ENCODE results near the gene DPH7. TPM values are rescaled to one million over a fixed set of nuclear protein-coding genes. Genes with fewer than 3 reads are reported as not detected.
"Not testable (repeated sequence)": the region's sequence is repeated elsewhere in the genome, so short reads cannot be mapped to it uniquely, and the experiment has no call there.

The DPH7 gene
- total RNA-seq, 4 donors from 2014 or later: 14.4 to 40.5 (median 29.1) TPM

DNA sequence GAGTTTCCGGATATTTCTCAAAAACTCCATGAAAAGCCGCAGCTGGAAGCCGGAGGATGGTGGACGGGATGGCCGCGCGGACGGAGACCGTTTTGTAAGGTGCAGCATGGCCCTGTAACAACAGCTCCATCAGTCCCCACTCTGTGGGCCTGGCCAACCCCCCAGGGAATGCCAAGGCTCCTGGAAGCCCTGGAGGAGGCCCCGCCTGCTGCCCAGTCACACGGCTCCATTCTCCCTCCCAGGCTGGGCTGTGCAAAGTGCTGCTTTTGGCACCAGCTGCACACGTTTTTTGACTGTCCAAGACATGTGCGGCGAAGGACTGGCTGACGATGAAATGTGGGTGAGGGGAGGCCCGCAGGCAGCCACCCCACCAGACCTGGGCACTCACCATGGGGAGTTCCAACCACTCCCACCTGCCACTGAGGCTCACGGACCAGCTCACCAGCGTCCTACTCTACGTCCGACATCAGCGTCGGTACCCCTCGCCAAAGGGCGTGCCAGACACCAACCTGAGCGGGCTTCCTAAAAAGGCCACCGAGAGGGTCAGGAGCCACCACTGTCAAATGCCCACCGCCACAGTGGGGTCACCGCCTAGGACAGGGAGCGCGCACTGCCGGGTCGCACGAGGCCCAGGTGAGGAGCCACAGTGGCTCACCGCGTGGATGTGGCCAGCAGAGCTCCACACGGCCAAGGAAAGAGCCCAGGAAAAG, 55.8 kb downstream of the DPH7 start:
- TF ChIP-seq, protein P1, sequence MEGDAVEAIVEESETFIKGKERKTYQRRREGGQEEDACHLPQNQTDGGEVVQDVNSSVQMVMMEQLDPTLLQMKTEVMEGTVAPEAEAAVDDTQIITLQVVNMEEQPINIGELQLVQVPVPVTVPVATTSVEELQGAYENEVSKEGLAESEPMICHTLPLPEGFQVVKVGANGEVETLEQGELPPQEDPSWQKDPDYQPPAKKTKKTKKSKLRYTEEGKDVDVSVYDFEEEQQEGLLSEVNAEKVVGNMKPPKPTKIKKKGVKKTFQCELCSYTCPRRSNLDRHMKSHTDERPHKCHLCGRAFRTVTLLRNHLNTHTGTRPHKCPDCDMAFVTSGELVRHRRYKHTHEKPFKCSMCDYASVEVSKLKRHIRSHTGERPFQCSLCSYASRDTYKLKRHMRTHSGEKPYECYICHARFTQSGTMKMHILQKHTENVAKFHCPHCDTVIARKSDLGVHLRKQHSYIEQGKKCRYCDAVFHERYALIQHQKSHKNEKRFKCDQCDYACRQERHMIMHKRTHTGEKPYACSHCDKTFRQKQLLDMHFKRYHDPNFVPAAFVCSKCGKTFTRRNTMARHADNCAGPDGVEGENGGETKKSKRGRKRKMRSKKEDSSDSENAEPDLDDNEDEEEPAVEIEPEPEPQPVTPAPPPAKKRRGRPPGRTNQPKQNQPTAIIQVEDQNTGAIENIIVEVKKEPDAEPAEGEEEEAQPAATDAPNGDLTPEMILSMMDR (IDR thresholded peaks at IDR 0.05): no peak
- ATAC-seq (ENCODE audit: low FRiP score): no peak
- DNase-seq (ENCODE audit: low spot score): no peak

DNA sequence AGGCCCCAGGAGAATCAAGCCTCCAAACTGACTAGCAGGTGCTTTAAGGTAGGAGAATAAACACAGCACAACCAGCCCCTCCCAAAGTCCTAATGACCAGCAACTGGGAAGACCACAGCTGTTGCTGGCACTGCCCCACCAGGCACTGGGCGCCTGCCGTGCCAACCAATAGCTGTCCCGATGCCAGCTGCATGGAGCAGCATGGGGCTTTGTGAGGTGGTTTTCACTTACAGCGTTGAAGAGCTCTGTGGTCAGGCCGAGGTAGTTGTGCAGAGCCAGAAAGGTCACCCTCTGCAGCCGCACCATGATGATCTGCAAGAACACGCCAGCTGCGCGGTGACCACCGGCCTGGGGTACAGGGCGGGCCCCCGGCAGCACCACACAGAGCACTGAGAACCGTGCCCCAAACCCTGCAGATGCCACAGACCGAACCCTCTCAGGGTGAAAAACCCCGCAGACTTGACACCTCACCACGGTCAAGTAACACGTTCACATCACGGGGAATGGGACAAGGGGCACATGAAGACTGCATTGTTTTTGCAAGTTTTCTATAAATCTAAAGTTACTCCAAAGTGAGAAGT, 57.2 kb downstream of the DPH7 start:
- no peak for ATAC-seq (ENCODE audit: low FRiP score)
- TF ChIP-seq, protein P1 (IDR thresholded peaks at IDR 0.05): no peak

DNA sequence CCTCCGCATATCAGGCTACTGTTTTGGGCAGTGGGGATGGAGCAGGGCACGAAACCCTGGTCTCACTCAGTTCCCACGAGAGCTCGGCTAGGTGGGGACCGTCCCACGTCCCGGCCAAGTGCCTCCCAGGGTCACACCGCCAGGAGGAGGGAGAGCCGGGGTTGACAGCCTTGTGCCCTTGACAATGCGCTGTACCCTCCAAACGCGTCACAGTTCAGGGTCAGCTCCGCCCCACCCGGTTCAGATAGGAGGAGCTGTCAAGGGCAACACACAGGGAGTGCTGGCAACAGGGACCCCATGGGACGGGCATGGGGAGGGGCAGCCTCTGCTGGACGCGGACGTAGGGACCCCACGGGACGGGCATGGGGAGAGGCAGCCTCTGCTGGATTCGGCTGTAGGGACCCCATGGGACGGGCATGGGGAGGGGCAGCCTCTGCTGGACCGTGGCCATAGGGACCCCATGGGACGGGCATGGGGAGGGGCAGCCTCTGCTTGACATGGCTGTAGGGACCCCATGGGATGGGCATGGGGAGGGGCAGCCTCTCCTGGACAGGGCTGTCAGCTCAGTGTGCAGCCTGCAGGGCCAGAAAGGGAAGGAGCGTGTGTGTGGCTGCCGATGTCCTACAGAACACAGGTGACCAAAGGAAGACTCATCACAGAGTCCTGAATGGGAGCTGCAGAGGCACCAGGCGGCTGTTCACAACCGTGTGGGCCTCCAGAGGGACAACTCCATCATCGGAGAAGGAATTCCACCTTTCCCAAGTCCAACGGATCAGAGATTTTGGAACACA, 57.9 kb downstream of the DPH7 start:
- no peak for DNase-seq (ENCODE audit: low spot score)
- ATAC-seq (ENCODE audit: low FRiP score): no peak
- TF ChIP-seq, protein P1 (IDR thresholded peaks at IDR 0.05): no peak

More for the DNA sequence above, 57.2 kb downstream of the DPH7 start:
- DNase-seq (ENCODE audit: low spot score): no peak

DNA sequence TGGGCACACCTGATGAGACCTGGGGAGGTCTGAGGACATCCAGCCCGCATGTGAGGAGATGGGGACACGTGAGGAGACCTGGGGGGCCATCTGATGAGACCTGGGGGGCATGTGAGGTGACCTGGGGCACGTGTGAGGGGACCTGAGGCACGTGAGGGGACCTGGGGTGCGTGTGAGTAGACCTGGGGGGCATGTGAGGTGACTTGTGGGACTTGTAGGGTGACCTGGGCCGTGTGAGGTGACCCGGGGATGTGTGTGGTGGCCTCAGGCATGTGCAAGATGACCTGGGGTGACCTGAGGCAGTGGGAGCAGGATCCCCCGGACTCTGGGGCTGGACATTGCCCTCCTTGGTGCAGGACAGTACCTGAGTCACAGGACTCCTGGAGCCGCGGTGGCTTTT, 59.2 kb downstream of the DPH7 start:
- ATAC-seq (ENCODE audit: low FRiP score) (no peak), DNase-seq (ENCODE audit: low spot score) (no peak)
- TF ChIP-seq, protein P1 (IDR thresholded peaks at IDR 0.05): no peak

DNA sequence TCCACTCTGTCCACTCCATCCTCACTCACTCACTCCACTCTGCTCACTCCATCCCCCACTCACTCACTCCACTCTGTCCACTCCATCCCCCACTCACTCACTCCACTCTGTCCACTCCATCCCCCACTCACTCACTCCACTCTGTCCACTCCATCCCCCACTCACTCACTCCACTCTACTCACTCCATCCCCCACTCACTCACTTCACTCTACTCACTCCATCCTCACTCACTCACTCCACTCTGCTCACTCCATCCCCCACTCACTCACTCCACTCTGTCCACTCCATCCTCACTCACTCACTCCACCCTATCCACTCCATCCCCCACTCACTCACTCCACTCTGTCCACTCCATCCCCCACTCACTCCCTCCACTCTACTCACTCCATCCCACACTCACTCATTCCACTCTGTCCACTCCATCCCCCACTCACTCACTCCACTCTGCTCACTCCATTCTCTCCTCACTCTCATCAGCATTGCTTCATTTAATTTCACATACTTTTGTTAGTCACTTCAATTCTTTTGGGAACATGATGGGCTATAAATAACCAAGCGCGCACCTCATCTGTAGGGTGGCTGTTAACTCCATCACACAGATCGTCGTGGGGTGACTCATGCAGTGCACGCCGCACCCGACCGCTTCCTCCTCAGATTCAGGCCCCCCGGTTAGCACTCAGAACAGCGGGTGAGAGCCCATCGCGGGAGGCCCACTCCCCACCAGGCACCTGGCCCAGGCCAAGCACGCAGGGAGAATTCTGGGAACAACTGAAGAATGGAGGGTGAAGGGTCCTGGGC, 59.9 kb downstream of the DPH7 start:
- DNase-seq (ENCODE audit: low spot score); ATAC-seq (ENCODE audit: low FRiP score): not testable (repeated sequence)

DNA sequence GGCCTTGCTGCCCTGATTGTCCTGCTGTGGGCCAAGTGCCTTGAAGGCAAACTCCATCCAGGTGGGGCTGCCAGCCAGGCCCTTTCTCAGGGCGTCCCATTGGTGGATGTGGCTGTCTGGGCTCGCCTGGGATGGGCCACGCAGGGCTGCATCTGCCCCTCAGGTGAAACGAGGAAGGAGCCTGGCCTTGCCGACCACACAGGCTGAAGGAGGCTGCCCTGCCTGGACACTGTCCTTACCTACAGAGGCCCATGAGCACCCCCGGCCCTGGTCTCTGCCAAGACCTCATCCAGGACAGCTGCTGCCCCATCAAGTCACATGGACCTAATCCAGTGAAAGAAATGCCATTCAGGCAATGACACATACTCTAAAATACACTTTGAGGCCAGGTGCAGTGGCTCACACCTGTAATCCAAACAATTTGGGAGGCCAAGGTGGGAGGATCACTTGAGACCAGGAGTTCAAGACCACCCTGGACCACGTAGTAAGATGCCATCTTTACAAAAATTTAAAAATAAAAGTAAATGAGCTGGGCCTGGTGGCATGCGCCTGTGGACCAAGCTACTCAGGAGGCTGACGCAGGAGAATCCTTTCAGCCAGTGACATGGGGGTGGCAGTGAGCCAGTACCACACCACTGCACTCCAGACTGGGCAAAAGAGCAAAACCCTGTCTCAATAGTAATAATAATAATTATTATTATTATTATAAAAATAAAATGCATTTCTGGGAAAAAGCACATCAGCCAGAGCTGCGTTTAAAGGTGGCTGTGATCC, 62.4 kb downstream of the DPH7 start:
- ATAC-seq (ENCODE audit: low FRiP score) (no peak), DNase-seq (ENCODE audit: low spot score) (no peak)
- TF ChIP-seq, protein P1 (IDR thresholded peaks at IDR 0.05): no peak
